CD4-positive, alpha-beta T cell treated with Interleukin-10 for 1 hour (primary cell): ENCODE measurements around the gene TRIP4.
"Not testable (repeated sequence)": the region's sequence is repeated elsewhere in the genome, so short reads cannot be mapped to it uniquely, and the experiment has no call there.

Experiments used
- DNase-seq: peaks from one replicate; pipeline ENCODE4 v3.0.0-alpha.2; 2020

TRIP4 gene

GRCh38 chr15:64490598-64491259 lies 103.1 kb downstream of the TRIP4 start:
- DNase-seq: no peak

GRCh38 chr15:64493641-64494040 lies 106.0 kb downstream of the TRIP4 start:
- DNase-seq: no peak

DNA sequence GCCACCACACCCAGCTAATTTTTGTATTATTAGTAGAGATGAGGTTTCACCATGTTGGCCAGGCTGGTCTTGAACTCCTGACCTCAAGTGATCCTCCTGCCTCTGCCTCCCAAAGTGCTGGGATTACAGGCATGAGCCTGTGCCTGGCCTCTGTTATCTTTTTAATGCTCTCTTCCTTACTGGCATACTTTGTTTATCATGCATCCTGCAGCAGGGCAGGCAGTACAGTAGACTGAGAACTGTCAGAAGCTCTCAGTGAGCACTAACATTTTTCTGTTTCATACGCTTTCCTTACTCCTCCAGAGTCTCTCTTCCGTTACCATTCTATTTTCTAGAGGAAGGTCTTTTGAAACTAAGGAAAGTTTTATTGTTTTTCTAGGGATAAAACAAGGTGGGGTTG lies 108.3 kb downstream of the TRIP4 start:
- DNase-seq: not testable (repeated sequence)

DNA sequence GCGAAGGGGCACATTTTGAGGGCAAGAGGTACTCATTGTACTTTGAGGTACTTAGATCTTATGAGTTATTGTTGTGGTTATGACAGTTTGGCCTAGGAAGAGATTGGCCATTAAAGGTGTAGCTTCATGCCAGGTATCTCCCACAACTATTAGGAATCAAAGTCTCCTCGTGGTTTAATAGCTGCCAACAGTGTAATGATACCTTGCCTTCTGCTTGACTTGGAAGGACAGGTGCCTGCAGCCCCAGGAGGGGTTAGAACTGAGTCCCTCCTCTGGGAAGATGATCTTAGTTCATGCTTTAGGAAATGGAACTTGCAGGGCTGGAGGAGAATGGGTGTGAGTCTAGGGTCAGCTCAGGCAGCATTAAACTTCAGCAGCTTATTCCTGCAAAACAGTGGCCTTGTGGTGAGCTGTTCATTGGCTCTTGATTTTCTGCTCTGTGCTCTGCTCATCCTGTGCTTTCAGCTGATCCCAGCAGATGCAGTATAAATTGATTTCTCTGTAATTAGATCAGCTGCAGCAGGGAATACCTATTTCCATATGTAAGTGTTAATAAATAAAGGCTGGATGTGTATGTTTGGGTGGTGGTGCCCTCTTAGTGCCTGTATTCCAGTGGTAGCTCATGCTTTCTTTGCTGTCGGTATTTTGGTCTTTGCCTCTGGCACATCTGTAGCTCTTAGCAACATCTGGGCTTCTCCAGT lies 113.2 kb downstream of the TRIP4 start:
- DNase-seq: no peak

- DNase-seq: no peak
These were observed 113.7 kb downstream of the TRIP4 start for GRCh38 chr15:64501396-64501715.

DNA sequence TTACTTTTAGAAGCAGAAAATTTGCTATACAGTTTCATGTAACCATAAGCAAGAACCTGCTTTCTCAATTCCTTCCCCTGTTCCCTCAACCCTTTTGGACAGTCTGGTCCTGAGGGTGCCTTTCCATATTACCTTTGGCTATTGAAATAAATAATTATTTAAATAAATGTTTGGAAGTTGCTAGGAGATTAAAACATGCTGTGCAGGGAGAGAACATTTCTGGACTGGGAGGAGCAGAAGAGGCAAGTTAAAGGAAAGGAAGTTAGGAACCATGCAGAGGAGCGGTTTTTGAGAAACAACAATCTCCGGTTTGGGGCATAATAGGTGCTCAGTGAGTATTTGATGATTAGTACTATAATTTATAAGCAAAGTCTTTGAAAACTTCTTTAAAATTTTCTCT lies 114.5 kb downstream of the TRIP4 start:
- no peak for DNase-seq

DNA sequence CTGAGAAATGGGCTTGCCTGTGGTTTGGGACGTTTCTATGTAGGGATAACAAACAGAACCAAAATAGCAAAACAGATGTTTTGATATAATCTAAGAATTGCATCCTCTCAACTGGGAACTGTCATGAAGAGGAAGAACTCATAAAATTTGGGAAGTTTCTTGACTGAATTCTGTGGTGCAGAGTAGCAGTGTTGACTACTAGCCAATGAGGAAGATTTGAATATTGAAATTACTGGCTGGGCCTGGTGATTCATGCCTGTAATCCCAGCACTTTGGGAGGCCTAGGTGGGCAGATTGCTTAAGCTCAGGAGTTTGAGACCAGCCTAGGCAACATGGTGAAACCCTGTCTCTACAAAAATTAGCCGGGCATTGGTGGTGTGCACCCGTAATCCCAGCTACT lies 114.9 kb downstream of the TRIP4 start:
- DNase-seq: no peak

- DNase-seq: peak; percentile 21
These were observed 115.6 kb downstream of the TRIP4 start for GRCh38 chr15:64503197-64503596.

DNA sequence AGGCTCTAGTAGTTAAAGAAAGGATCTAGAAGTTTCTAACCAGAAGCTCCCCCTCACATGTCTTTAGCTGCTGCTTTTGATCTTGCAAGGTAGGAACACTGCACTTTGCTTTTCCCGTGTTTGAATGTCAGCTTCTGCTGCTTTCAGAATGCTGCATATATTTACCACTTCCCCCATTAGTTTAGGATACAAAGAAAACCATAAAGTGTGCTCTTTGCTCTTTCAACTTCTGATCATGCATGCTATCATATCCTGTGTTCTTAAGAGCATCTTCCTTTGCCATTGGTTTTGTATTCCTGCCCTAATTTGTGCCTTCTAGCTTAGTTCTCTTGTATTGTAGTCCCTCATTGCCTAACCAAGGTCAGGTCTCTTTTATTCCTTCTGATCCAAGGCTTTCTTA lies 116.0 kb downstream of the TRIP4 start:
- peak; percentile 28 for DNase-seq
